GM12892 (cell line): Measurements from ENCODE around the gene LIN28A.

Source experiments
- POLR2A ChIP-seq: IDR thresholded peaks from 2 replicates; pipeline ENCODE4 v1.6.1; 2011; ENCODE audit warnings: low read depth, low read length, control low read depth
- POLR2AphosphoS5 ChIP-seq: IDR thresholded peaks from 2 replicates; pipeline ENCODE4 v1.6.1; 2011; ENCODE audit warnings: low read depth, low read length, control low read depth
- TAF1 ChIP-seq: IDR thresholded peaks from 2 replicates; pipeline ENCODE4 v1.6.1; 2011; ENCODE audit warnings: low read depth, mild to moderate bottlenecking, control low read depth, low read length, borderline replicate concordance

- TF ChIP-seq POLR2AphosphoS5 (no peak), POLR2A (no peak), TAF1 (no peak)
Observed at GRCh38 chr1:26434161-26434752, 23.6 kb downstream of the LIN28A start.
